Measurements from ENCODE around the gene RBM47. TPM values are rescaled to one million over a fixed set of nuclear protein-coding genes. Genes with fewer than 3 reads are reported as not detected.

Gene RBM47
- total RNA-seq, 1 experiment from 2014 or later = 7.0 TPM

- DNase-seq (ENCODE audit: low read depth) = peak; percentile 50
These were observed 3.3 kb downstream of the RBM47 start for GRCh38 chr4:40626183-40626990.

DNA sequence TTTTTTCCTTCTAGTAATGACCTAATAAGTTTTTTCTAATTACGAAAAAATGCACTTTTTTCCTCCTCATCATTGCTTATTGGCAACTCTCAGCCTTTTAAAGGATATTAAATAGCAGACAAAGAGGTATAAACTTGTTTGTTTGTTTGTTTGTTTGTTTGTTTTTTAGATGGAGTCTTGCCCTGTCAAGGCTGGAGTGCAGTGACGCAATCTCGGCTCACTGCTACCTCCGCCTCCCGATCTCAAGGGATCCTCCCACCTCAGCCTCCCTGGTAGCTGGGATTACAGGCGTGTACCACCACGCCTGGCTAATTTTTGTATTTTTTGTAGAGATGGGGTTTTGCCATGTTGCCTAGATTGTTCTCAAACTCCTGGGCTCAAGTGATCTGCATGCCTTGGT, 6.0 kb downstream of the RBM47 start:
- no peak for DNase-seq (ENCODE audit: low read depth)

GRCh38 chr4:40622913-40623312, 6.8 kb downstream of the RBM47 start:
- DNase-seq (ENCODE audit: low read depth) = no peak

- DNase-seq (ENCODE audit: low read depth) = peak; percentile 94
These were observed 7.8 kb downstream of the RBM47 start for GRCh38 chr4:40621592-40622512.

GRCh38 chr4:40621229-40621591, 8.5 kb downstream of the RBM47 start:
- DNase-seq (ENCODE audit: low read depth) = no peak

DNA sequence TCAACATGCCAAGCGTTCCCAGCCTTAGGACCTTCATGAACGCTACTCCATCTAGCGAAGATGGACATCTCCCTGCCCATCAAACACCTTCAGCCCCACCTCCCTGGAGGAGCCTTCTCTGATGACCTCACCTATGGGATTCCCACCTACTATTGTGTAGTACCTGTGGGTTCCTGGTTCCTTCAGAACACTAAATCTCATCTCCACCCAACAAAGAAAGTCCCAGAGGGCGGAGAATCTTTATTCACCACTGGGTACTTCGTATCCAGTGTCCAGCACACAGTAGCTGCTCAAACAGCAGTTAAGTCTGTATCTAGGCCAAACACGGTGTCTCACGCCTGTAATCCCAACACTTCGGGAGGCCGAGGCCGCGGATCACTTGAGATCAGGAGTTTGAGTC, 10.1 kb downstream of the RBM47 start:
- no peak for DNase-seq (ENCODE audit: low read depth)

DNA sequence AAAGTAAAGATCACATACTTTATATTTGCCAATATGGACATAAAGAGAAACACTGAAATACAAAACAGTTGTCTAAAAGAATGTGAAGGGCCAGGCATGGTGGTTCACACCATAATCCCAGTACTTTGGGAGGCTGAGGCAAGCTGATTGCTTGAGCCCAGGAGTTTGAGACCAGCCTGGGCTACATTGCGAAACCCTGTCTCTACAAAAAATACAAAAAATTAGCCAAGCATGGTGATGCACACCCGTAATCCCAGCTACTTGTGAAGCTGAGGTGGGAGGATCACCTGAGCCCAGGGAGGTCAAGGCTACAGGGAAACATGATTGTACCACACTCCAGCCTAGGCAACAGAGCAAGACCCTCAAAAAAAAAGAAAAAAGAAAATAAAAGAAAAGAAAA, 11.8 kb downstream of the RBM47 start:
- DNase-seq (ENCODE audit: low read depth) = no peak

DNA sequence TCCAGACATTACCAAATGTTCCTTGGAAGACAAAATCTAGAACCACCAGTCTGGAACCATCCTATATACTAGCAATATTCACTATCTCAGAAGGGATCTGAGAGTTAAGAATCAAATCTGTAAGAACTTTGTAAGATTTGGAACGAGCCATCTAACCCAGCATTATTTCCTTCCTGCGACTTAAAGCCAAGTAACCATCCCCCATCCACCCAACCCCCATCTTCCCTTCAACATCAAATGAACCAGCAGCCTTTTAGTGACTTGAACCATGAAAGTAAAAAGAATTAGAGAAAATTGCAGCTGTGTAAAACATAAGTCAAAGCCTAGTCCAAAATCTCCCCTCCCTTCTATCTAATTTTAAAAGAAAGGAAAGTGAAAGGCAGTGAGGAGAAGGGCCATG, 15.6 kb downstream of the RBM47 start:
- no peak for DNase-seq (ENCODE audit: low read depth)

DNA sequence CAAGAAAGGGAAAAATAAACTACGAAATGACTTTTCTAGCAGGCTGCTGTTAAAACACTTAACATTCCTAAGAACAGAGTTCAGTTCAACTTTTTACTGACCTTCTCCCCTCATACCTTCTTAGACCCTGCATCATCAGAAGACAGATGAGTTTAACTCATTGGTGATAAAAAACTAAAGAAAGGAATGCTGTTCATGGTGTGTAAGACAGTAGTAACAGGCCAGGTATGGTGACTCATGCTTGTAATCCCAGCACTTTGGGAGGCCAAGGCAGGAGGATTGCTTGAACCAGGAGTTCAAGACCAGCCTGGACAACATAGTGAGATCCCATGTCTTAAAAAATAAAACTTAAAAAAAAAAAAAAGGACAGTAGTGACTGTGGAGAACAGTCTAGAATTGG, 16.2 kb downstream of the RBM47 start:
- no peak for DNase-seq (ENCODE audit: low read depth)

DNA sequence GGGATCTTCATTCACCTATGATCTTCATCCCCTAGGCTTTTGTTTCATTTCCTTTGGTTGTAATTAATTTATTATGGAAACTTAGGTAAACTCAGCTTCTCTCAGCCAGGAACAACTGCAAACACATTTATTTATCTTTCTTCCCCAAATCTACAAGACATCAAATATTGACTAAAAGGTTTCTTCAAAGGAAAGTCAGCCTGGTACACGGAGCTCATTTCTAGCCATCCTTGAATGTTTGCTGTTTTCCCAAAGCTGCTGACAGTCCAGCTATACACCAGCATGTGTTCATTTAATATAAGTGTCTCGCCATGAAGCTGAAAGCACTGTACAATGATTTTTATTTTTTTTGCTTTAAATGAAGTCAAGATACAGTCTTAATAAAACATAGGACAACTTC, 16.8 kb downstream of the RBM47 start:
- DNase-seq (ENCODE audit: low read depth) = no peak

DNA sequence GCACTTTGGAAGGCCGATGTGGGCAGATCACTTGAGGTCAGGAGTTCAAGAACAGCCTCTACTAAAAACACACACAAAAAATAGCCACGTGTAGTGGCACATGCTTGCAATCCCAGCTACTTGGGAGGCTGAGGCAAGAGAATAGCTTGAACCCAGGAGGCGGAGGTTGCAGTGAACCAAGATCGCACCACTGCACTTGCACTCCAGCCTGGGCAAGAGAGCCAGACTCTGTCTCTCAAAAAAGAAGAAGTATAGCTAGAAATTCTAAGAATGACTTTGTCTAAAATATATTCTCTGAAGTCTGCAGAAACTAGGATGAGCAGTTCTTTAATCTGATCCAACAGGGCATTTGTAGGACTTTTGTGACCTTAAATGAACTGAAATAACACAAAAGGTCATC, 17.4 kb downstream of the RBM47 start:
- no peak for DNase-seq (ENCODE audit: low read depth)

DNA sequence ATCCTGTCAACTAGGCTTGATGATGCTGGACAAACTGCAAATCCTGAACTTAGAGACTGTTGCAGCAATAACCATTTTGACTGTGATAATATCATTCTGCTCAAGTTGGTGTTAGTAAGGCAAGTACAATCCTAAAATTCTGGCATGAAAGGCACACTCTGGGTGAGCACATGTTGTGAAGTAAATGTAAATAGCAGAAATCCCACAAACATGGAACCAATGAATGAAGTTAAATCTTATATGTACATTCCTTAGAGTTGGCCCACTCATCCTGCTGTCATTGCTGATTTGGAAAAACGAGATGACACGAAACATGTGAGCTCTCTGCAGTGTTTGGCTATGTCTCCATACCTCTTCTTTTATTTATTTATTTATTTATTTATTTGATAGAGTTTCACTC, 21.0 kb downstream of the RBM47 start:
- DNase-seq (ENCODE audit: low read depth) = no peak

GRCh38 chr4:40607221-40607620, 22.4 kb downstream of the RBM47 start:
- DNase-seq (ENCODE audit: low read depth) = no peak

- no peak for DNase-seq (ENCODE audit: low read depth)
These were observed 23.4 kb downstream of the RBM47 start for GRCh38 chr4:40606239-40606767.

- DNase-seq (ENCODE audit: low read depth) = no peak
These were observed 26.4 kb downstream of the RBM47 start for GRCh38 chr4:40603281-40603680.

GRCh38 chr4:40601641-40602040, 28.0 kb downstream of the RBM47 start:
- DNase-seq (ENCODE audit: low read depth) = no peak

DNA sequence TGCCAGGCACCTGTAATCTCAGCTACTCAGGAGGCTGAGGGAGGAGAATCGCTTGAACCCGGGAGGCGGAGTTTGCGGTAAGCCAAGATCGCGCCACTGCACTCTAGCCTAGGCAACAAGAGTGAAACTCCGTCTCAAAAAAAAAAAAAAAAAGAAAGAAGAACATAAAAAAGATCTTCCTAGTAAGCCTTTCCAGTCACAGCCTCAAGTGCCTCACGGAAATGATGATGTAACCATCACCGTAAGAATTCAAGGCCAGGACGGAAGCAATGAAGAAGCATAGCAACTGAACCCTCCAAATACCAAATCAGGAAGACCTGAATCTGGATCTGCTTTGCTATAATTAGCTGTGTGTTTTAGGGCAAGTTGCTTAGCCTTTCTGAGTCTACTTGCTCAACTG, 28.8 kb downstream of the RBM47 start:
- no peak for DNase-seq (ENCODE audit: low read depth)

DNA sequence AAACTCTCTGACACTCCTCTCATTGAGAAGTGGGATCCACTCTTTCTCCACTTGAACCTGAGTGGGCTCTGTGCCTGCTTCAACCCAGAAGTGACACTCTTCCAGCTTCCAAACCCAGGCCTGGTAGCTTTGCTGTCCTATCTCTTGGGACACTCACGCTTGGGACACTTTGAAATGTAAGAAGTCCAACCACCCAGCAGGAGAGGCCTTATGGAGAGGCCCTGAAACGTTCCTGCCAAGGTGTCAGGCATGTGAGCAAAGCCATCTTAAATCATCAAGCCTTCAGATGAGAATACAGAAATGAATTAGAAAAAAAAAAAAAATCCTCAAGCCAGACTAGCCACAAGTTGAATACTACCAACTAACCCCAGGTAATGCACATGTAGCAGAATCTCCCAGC, 30.2 kb downstream of the RBM47 start:
- no peak for DNase-seq (ENCODE audit: low read depth)

GRCh38 chr4:40596522-40596921, 33.1 kb downstream of the RBM47 start:
- DNase-seq (ENCODE audit: low read depth) = no peak

DNA sequence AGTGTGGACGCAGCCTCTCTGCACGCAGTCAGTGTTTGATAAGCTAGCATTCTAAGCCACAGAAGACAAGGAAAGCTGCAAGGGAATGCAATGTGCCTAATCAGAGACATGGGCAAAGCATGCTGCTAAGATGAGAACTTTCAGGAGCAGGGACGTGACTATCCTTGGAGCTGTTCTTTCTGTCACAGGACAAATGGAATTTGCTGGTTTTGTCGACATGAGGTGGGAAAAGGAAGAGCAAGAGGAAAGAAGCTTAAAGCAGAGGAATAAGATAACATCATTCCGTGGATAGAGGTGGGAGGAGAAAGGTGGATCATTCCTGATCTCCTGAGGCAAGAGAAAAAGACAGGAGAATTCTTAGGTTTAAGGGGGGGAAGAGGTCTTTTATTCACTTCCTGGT, 33.7 kb downstream of the RBM47 start:
- no peak for DNase-seq (ENCODE audit: low read depth)

GRCh38 chr4:40594261-40595178, 35.1 kb downstream of the RBM47 start:
- peak; percentile 36 for DNase-seq (ENCODE audit: low read depth)

GRCh38 chr4:40592034-40592433, 37.6 kb downstream of the RBM47 start:
- no peak for DNase-seq (ENCODE audit: low read depth)

Measured in RPMI7951 (cell line).